ENCODE results near the gene DOCK3.
"Not testable (repeated sequence)": the region's sequence is repeated elsewhere in the genome, so short reads cannot be mapped to it uniquely, and the experiment has no call there.

DOCK3 gene

DNA sequence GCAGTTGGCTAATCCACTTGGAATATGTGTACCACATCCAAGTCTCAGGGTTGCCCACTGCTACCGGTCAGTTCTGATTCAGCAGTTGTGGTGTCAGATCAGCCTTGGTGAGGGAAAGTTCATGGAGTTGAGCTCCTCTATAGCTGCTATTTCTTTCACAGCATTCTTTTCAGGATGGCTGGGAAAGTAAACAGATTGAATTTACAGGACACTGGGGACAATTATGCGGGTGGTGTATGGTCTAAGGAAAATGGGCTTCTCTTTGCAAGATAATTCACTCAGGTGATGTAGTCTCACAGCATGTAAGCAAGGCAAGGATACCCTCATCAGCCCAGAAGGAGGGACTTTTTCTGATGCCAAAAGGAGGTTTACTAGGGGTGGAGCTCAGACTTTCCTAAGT, 249.9 kb downstream of the DOCK3 start:
- Histone ChIP-seq H3K9me3 (ENCODE audit: control insufficient read depth, insufficient read depth, low read length) (no peaks in the 10 kb centered on the region), H3K9me2 (replicated peaks; ENCODE audit: control insufficient read depth, low read length) (no peaks in the 10 kb centered on the region), H3K36me3 (ENCODE audit: control insufficient read depth, low read length) (no peaks in the 10 kb centered on the region), H4K20me1 (ENCODE audit: control insufficient read depth, insufficient read depth, low read depth, low read length) (no peaks in the 10 kb centered on the region), H3K4me1 (ENCODE audit: control insufficient read depth, low read length) (no peaks in the 10 kb centered on the region), H3K27me3 (ENCODE audit: control insufficient read depth, low read length) (no peaks in the 10 kb centered on the region), H3K79me2 (ENCODE audit: control insufficient read depth, low read length) (no peaks in the 10 kb centered on the region), H3K27ac (ENCODE audit: low read depth, low read length) (no peak overlapping the region), H3F3A (ENCODE audit: control insufficient read depth, insufficient read depth) (no peaks in the 10 kb centered on the region), H3K4me3 (ENCODE audit: low read length) (no peak overlapping the region), H3K4me2 (ENCODE audit: low read length) (no peak overlapping the region)
- TF ChIP-seq, protein P1, sequence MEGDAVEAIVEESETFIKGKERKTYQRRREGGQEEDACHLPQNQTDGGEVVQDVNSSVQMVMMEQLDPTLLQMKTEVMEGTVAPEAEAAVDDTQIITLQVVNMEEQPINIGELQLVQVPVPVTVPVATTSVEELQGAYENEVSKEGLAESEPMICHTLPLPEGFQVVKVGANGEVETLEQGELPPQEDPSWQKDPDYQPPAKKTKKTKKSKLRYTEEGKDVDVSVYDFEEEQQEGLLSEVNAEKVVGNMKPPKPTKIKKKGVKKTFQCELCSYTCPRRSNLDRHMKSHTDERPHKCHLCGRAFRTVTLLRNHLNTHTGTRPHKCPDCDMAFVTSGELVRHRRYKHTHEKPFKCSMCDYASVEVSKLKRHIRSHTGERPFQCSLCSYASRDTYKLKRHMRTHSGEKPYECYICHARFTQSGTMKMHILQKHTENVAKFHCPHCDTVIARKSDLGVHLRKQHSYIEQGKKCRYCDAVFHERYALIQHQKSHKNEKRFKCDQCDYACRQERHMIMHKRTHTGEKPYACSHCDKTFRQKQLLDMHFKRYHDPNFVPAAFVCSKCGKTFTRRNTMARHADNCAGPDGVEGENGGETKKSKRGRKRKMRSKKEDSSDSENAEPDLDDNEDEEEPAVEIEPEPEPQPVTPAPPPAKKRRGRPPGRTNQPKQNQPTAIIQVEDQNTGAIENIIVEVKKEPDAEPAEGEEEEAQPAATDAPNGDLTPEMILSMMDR (IDR thresholded peaks at IDR 0.05; ENCODE audit: low read depth, low read length, poor library complexity, severe bottlenecking): no peak
- TF ChIP-seq EZH2phosphoT487 (IDR thresholded peaks at IDR 0.05; ENCODE audit: borderline replicate concordance, low read length): no peak

DNA sequence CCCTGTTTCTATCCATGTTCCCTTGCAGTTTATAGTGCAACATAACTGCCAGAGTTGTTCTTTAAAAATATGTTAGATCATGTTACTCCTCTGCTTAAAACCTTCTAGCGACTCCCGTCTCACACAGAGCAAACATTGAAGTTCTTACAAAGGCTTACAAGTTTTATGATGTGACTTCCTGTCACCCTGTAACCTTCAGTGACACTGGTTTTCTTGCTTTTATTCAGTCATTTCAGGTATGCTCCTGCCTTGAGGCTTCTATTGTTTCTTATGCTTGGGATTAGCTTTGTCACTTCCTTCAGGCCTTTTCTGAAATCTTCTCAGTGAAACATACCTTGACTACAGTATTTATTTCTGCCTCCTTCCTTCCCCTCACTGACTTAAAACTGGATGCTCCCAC, 252.1 kb downstream of the DOCK3 start:
- no peaks in the 10 kb centered on the region for H3K9me3 ChIP-seq (ENCODE audit: control insufficient read depth, insufficient read depth, low read length)
- no peaks in the 10 kb centered on the region for H3K9me2 ChIP-seq (replicated peaks; ENCODE audit: control insufficient read depth, low read length)
- TF ChIP-seq, protein P1 (IDR thresholded peaks at IDR 0.05; ENCODE audit: low read depth, low read length, poor library complexity, severe bottlenecking): no peak
- no peak for TF ChIP-seq EZH2phosphoT487 (IDR thresholded peaks at IDR 0.05; ENCODE audit: borderline replicate concordance, low read length)
- H3K36me3 ChIP-seq (ENCODE audit: control insufficient read depth, low read length): no peaks in the 10 kb centered on the region
- H3K4me3 ChIP-seq (ENCODE audit: low read length): no peak overlapping the region
- H3F3A ChIP-seq (ENCODE audit: control insufficient read depth, insufficient read depth): no peaks in the 10 kb centered on the region
- no peaks in the 10 kb centered on the region for H3K27me3 ChIP-seq (ENCODE audit: control insufficient read depth, low read length)
- H3K79me2 ChIP-seq (ENCODE audit: control insufficient read depth, low read length): no peaks in the 10 kb centered on the region
- no peak overlapping the region for H3K4me2 ChIP-seq (ENCODE audit: low read length)
- H3K27ac ChIP-seq (ENCODE audit: low read depth, low read length): no peak overlapping the region
- H4K20me1 ChIP-seq (ENCODE audit: control insufficient read depth, insufficient read depth, low read depth, low read length): no peaks in the 10 kb centered on the region
- H3K4me1 ChIP-seq (ENCODE audit: control insufficient read depth, low read length): no peaks in the 10 kb centered on the region

DNA sequence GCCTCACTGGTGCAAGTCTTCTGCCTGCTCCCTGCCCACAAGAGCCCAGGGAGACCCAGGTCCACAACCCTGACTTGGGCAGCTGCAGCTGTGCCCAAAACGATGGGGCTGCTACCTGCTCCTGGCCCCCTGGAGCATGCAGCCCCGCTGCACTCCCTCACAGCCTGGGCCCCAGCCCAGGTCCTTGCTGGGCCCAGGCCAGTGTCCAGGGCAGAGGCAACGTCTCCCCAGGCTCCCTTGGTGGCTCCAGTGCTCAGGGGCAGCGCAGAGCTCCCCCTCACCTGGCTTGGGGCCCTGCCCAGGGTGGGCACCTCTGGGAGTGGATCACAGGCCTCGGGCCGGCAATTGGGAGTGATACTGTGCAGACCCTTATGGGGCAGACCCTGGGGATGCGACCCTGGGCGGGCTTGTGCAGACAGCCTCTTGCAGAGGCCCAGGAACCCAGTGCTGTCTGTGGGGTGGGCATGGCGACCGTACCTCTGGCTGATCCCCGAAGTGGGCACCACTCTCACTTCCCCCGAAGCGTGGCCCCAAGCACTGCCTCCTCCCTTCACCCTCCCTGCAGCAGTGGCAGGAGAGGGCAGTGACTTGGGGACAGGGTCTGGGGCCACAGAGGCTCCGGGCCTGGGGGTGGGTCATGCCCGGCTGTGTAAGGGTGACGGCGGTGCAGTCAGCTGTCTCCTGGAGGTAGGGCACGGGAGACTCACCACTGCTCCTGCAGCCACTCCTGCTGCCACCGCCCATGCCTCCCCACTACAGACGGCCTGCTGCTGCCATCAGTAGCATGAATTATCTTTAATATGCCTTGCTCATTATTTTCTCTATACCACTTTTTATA, 255.9 kb downstream of the DOCK3 start:
- H3F3A ChIP-seq (ENCODE audit: control insufficient read depth, insufficient read depth): no peaks in the 10 kb centered on the region
- TF ChIP-seq, protein P1 (IDR thresholded peaks at IDR 0.05; ENCODE audit: low read depth, low read length, poor library complexity, severe bottlenecking): no peak
- TF ChIP-seq EZH2phosphoT487 (IDR thresholded peaks at IDR 0.05; ENCODE audit: borderline replicate concordance, low read length): no peak
- H3K27ac ChIP-seq (ENCODE audit: low read depth, low read length): no peak overlapping the region
- H3K4me3 ChIP-seq (ENCODE audit: low read length): no peak overlapping the region
- no peak overlapping the region for H3K4me2 ChIP-seq (ENCODE audit: low read length)
- H3K36me3 ChIP-seq (ENCODE audit: control insufficient read depth, low read length): no peaks in the 10 kb centered on the region
- H3K27me3 ChIP-seq (ENCODE audit: control insufficient read depth, low read length): peaks cover 6% of the 10 kb centered on the region; the same call in 1 of the 2 replicates
- no peaks in the 10 kb centered on the region for H4K20me1 ChIP-seq (ENCODE audit: control insufficient read depth, insufficient read depth, low read depth, low read length)
- no peaks in the 10 kb centered on the region for H3K9me3 ChIP-seq (ENCODE audit: control insufficient read depth, insufficient read depth, low read length)
- no peaks in the 10 kb centered on the region for H3K9me2 ChIP-seq (replicated peaks; ENCODE audit: control insufficient read depth, low read length)
- no peaks in the 10 kb centered on the region for H3K79me2 ChIP-seq (ENCODE audit: control insufficient read depth, low read length)
- H3K4me1 ChIP-seq (ENCODE audit: control insufficient read depth, low read length): no peaks in the 10 kb centered on the region

DNA sequence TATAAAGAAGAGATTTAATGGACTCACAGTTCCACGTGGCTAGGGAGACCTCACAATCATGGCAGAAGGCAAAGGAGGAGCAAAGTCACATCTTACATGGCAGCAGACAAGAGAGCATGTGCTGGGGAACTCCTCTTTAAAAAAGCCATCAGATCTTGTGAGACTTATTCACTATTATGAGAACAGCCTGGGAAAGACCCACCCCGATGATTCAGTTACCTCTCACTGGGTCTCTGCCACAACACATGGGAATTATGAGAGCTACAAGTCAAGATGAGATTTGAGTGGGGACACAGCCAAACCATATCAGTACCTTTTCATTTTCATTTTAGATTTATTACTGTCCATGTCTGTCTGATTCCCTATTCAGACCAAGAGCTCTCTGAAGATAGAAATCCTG, 258.2 kb downstream of the DOCK3 start:
- H3K36me3 ChIP-seq (ENCODE audit: control insufficient read depth, low read length); H3F3A ChIP-seq (ENCODE audit: control insufficient read depth, insufficient read depth); H3K27ac ChIP-seq (ENCODE audit: low read depth, low read length); H3K4me3 ChIP-seq (ENCODE audit: low read length); H4K20me1 ChIP-seq (ENCODE audit: control insufficient read depth, insufficient read depth, low read depth, low read length); H3K9me2 ChIP-seq (replicated peaks; ENCODE audit: control insufficient read depth, low read length); H3K9me3 ChIP-seq (ENCODE audit: control insufficient read depth, insufficient read depth, low read length); H3K27me3 ChIP-seq (ENCODE audit: control insufficient read depth, low read length); H3K4me2 ChIP-seq (ENCODE audit: low read length); H3K79me2 ChIP-seq (ENCODE audit: control insufficient read depth, low read length); H3K4me1 ChIP-seq (ENCODE audit: control insufficient read depth, low read length): not testable (repeated sequence)

All from DOHH2 (cell line).